HL-60 (cell line): ENCODE results near the gene FASTK.

Source experiments
- DNase-seq, 2 experiments: peaks; one replicate each; pipeline ENCODE4 v3.0.0-alpha.2; 2010 to 2020; ENCODE audit warnings: low read depth in 1 of 2, low spot score in 1 of 2
- H3K27ac ChIP-seq: fragments of 250-450 bp; sonication (Bioruptor Pico); replicated peaks from 2 replicates; pipeline ENCODE4 v1.5.1; 2020; ENCODE audit warnings: mild to moderate bottlenecking, moderate library complexity
- H3K27me3 ChIP-seq: fragments of 250-450 bp; sonication (Bioruptor Pico); 2 replicates; pipeline ENCODE4 v1.5.1; 2021; ENCODE audit warnings: mild to moderate bottlenecking, moderate library complexity; ENCODE audit not compliant: insufficient read depth, poor library complexity, severe bottlenecking
- H3K4me3 ChIP-seq: replicated peaks from 2 replicates; pipeline ENCODE4 v1.5.1; 2011; ENCODE audit warnings: mild to moderate bottlenecking, control low read depth, low read length; ENCODE audit not compliant: insufficient read depth
- GABPA ChIP-seq: IDR thresholded peaks from 2 replicates; pipeline ENCODE4 v1.6.1; 2012; ENCODE audit warnings: low read depth
- POLR2AphosphoS5 ChIP-seq: IDR thresholded peaks from 2 replicates; pipeline ENCODE4 v1.6.1; 2012; ENCODE audit warnings: low read depth
- SPI1 ChIP-seq: IDR thresholded peaks from 2 replicates; pipeline ENCODE4 v1.6.1; 2012; ENCODE audit warnings: low read depth, mild to moderate bottlenecking, borderline replicate concordance
- TF ChIP-seq, protein P1 (sequence below): IDR thresholded peaks from one replicate; pipeline ENCODE4 v1.5.1; 2011; ENCODE audit warnings: low read length, control low read depth, inconsistent platforms; ENCODE audit not compliant: insufficient read depth
- TF ChIP-seq, protein P2 (sequence below): IDR thresholded peaks from 2 replicates; pipeline ENCODE4 v1.6.1; 2012; ENCODE audit warnings: low read depth; ENCODE audit not compliant: insufficient replicate concordance

Gene FASTK

DNA sequence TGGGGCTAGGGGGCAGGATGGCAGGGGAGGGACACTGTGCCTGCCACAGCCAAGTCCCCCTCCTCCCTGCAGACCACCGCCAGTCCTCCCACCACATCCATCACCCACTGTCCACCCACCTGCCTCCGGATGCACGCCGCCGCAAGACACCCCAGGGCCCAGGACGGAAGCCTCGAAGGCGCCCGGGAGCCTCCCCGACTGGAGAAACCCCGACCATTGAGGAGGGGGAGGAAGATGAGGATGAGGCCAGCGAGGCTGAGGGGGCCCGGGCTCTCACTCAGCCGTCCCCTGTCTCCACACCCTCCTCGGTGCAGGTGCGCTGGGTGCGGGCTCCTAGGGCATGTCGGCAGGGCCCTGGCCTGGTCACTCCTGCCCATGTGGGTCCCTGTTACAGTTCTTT, 16.2 kb downstream of the FASTK start:
- no peaks in the 10 kb centered on the region for H3K27me3 ChIP-seq
- TF ChIP-seq GABPA (no peak), POLR2AphosphoS5 (no peak), SPI1 (no peak)
- TF ChIP-seq, protein P1, sequence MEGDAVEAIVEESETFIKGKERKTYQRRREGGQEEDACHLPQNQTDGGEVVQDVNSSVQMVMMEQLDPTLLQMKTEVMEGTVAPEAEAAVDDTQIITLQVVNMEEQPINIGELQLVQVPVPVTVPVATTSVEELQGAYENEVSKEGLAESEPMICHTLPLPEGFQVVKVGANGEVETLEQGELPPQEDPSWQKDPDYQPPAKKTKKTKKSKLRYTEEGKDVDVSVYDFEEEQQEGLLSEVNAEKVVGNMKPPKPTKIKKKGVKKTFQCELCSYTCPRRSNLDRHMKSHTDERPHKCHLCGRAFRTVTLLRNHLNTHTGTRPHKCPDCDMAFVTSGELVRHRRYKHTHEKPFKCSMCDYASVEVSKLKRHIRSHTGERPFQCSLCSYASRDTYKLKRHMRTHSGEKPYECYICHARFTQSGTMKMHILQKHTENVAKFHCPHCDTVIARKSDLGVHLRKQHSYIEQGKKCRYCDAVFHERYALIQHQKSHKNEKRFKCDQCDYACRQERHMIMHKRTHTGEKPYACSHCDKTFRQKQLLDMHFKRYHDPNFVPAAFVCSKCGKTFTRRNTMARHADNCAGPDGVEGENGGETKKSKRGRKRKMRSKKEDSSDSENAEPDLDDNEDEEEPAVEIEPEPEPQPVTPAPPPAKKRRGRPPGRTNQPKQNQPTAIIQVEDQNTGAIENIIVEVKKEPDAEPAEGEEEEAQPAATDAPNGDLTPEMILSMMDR = no peak
- TF ChIP-seq, protein P2, sequence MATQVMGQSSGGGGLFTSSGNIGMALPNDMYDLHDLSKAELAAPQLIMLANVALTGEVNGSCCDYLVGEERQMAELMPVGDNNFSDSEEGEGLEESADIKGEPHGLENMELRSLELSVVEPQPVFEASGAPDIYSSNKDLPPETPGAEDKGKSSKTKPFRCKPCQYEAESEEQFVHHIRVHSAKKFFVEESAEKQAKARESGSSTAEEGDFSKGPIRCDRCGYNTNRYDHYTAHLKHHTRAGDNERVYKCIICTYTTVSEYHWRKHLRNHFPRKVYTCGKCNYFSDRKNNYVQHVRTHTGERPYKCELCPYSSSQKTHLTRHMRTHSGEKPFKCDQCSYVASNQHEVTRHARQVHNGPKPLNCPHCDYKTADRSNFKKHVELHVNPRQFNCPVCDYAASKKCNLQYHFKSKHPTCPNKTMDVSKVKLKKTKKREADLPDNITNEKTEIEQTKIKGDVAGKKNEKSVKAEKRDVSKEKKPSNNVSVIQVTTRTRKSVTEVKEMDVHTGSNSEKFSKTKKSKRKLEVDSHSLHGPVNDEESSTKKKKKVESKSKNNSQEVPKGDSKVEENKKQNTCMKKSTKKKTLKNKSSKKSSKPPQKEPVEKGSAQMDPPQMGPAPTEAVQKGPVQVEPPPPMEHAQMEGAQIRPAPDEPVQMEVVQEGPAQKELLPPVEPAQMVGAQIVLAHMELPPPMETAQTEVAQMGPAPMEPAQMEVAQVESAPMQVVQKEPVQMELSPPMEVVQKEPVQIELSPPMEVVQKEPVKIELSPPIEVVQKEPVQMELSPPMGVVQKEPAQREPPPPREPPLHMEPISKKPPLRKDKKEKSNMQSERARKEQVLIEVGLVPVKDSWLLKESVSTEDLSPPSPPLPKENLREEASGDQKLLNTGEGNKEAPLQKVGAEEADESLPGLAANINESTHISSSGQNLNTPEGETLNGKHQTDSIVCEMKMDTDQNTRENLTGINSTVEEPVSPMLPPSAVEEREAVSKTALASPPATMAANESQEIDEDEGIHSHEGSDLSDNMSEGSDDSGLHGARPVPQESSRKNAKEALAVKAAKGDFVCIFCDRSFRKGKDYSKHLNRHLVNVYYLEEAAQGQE = no peak
- H3K4me3 ChIP-seq = no peak overlapping the region
- no peak for DNase-seq
- H3K27ac ChIP-seq = no peak overlapping the region

DNA sequence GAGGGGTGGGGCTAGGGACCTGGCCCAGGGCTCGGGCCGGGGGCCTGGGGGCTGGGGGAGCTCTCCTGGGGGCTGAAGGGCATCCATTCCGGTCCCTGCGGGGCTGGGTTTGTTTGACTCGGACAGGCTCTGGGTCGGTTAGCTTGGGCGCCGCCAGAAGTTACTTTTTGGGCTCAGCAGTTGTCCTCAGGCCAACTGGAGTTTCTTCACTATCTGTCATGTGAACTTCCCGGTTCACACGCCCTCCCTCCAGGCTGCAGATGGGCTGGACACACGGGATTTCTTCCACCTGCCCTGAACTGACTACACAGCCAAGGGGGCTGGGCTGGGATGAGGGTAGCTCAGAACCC, 17.4 kb downstream of the FASTK start:
- TF ChIP-seq, protein P1 = no peak
- TF ChIP-seq, protein P2 = no peak
- no peak for TF ChIP-seq GABPA
- TF ChIP-seq SPI1 = no peak
- TF ChIP-seq POLR2AphosphoS5 = no peak
- Histone ChIP-seq H3K4me3 (no peak overlapping the region), H3K27ac (no peak overlapping the region), H3K27me3 (no peaks in the 10 kb centered on the region)
- no peak for DNase-seq

DNA sequence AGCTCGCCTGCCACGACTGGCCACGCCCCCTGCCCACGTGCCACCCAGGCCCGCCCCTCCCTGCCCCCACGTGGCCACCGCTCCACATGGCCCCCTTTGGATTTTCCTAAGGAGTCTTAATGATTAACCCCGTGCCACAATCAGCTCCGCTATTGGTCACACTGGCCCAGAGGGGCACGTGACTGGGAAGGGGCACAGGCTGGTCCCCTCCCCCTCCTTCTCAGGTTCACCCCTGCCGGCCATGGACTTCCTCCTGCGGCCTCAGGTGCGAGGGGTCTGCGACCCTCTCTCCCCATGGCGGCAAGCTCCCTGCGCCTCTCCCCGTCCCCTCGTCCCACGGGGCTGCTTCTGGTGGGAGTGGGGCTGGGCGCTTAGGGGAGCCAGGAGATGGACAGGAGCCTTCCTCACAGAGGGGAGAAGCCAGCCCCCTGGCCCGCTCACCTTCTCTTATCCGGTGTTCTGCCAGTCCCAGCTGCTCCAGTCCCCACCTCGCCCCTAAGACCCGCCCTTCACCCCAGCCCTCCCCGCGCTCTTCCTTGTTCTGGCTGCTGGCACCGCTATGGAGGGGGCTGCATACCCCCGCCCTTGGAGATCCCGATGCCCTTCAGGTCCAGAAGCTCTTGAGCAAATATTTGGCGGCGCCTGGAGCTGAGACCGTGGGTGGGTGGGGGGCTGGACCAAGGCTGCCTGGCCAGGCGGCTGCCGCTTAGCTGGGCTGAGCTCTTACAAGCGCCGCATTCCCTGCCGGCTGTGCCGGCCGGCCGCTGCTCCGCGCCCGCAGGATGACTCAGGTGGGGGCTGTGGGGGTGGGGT, 18.0 kb downstream of the FASTK start:
- H3K4me3 ChIP-seq = no peak overlapping the region
- TF ChIP-seq POLR2AphosphoS5 (no peak), SPI1 (no peak)
- TF ChIP-seq, protein P2 = no peak
- H3K27ac ChIP-seq = no peak overlapping the region
- no peaks in the 10 kb centered on the region for H3K27me3 ChIP-seq
- no peak for DNase-seq
